Fibroblast of lung (primary cell): ENCODE results near the gene PDAP1. TPM values are rescaled to one million over a fixed set of nuclear protein-coding genes. Genes with fewer than 3 reads are reported as not detected.

ENCODE experiments used
- DNase-seq, 2 donors: peaks; one replicate each; pipeline versions ENCODE4 v3.0.0 to v3.0.0-alpha.2; 2010; ENCODE audit warnings: low read depth in 2 of 2
- H2AFZ ChIP-seq: 2 replicates; pipeline ENCODE4 v1.5.1; 2012; ENCODE audit warnings: low read length, control low read depth, inconsistent platforms
- H3K27ac ChIP-seq: 2 replicates; pipeline ENCODE4 v1.5.1; 2011; ENCODE audit warnings: low read length, control low read depth; ENCODE audit not compliant: insufficient read depth
- H3K27me3 ChIP-seq: 2 replicates; pipeline ENCODE4 v1.5.1; 2011; ENCODE audit warnings: mild to moderate bottlenecking, low read length; ENCODE audit not compliant: control insufficient read depth, insufficient read depth
- H3K36me3 ChIP-seq: 2 replicates; pipeline ENCODE4 v1.5.1; 2011; ENCODE audit warnings: low read length; ENCODE audit not compliant: control insufficient read depth, insufficient read depth
- H3K4me1 ChIP-seq: 2 replicates; pipeline ENCODE4 v1.5.1; 2011; ENCODE audit warnings: low read length; ENCODE audit not compliant: control insufficient read depth, insufficient read depth; ENCODE audit errors: extremely low read depth
- H3K4me2 ChIP-seq: 2 replicates; pipeline ENCODE4 v1.5.1; 2011; ENCODE audit warnings: low read length, control low read depth; ENCODE audit not compliant: insufficient read depth; ENCODE audit errors: extremely low read depth
- H3K4me3 ChIP-seq, 4 experiments: fragments of 200-600 bp in 1 of 4; sonication (generic) in 1 of 4; replicated peaks in 1 of 4; 2 replicates each; pipeline ENCODE4 v1.5.1; 2011 to 2016; ENCODE audit warnings: low read length in 4 of 4, low read depth in 3 of 4, mild to moderate bottlenecking in 3 of 4, control low read depth in 2 of 4, inconsistent platforms in 1 of 4, mixed read lengths in 1 of 4; ENCODE audit not compliant: insufficient read depth in 1 of 4; ENCODE audit errors: control extremely low read depth in 1 of 4
- H3K79me2 ChIP-seq: 2 replicates; pipeline ENCODE4 v1.5.1; 2012; ENCODE audit warnings: mild to moderate bottlenecking, low read length, inconsistent platforms; ENCODE audit not compliant: control insufficient read depth, insufficient read depth
- H3K9ac ChIP-seq: 2 replicates; pipeline ENCODE4 v1.5.1; 2011; ENCODE audit warnings: mild to moderate bottlenecking, low read length, control low read depth; ENCODE audit not compliant: insufficient read depth
- H3K9me3 ChIP-seq: 2 replicates; pipeline ENCODE4 v1.5.1; 2012; ENCODE audit warnings: low read depth, low read length; ENCODE audit not compliant: control insufficient read depth, insufficient read depth
- H4K20me1 ChIP-seq: 2 replicates; pipeline ENCODE4 v1.5.1; 2011; ENCODE audit warnings: low read length; ENCODE audit not compliant: control insufficient read depth, insufficient read depth; ENCODE audit errors: extremely low read depth
- CTCF ChIP-seq, 2 donors: IDR thresholded peaks in 1 of 2; conservative IDR thresholded peaks in 1 of 2; 1 replicate in 1 of 2; 2 replicates in 1 of 2; pipeline ENCODE4 v1.5.1; 2011 to 2012; ENCODE audit warnings: low read length in 2 of 2, control low read depth in 1 of 2, inconsistent platforms in 1 of 2, low read depth in 1 of 2, mild to moderate bottlenecking in 1 of 2
- EZH2 ChIP-seq: IDR thresholded peaks from 2 replicates; pipeline ENCODE4 v1.5.1; 2012; ENCODE audit warnings: low read length, control low read depth, mild to moderate bottlenecking; ENCODE audit errors: missing control alignments
- polyA plus RNA-seq, 2 donors: library from polyadenylated mRNA; depleted of rRNA in 1 of 2; stranded (reverse) in 1 of 2; unstranded in 1 of 2; fragments of >200 nt; gene quantifications; 2 replicates each; pipeline ENCODE4 v1.2.1, GENCODE V29; 2011 to 2012; ENCODE audit warnings: missing spikeins in 1 of 2
- total RNA-seq: library from RNA; depleted of rRNA; stranded (reverse); fragments of >200 nt; gene quantifications from 2 replicates; pipeline ENCODE4 v1.2.1, GENCODE V29; 2014

PDAP1 gene
- total and polyA plus RNA-seq, 2 donors (not counting 1 experiment from before 2014, with no cell fraction given) = 29.6 to 105 TPM

- Histone ChIP-seq H3K4me3 (no peak overlapping the region), H3K4me1 (peaks cover 11% of the 10 kb centered on the region), H2AFZ (no peak overlapping the region), H3K27ac (no peak overlapping the region), H3K9me3 (no peaks in the 10 kb centered on the region), H3K36me3 (peaks cover 20% of the 10 kb centered on the region), H3K9ac (no peak overlapping the region), H3K79me2 (peaks cover 51% of the 10 kb centered on the region), H4K20me1 (no peaks in the 10 kb centered on the region), H3K27me3 (no peaks in the 10 kb centered on the region), H3K4me2 (no peak overlapping the region)
- DNase-seq = no peak
- TF ChIP-seq CTCF (conservative IDR thresholded peaks at IDR 0.05 in 1 of 2, IDR thresholded peaks at IDR 0.05 in 1 of 2; ENCODE audit: low read depth in 1 of 2, low read length in 2 of 2) (no peak), EZH2 (no peak)
These were observed 5.5 kb downstream of the PDAP1 start for GRCh38 chr7:99402854-99403253.

GRCh38 chr7:99399597-99399996, 8.8 kb downstream of the PDAP1 start:
- H2AFZ ChIP-seq = no peak overlapping the region
- no peaks in the 10 kb centered on the region for H3K27me3 ChIP-seq
- H3K4me1 ChIP-seq = peaks cover 3% of the 10 kb centered on the region
- H3K4me3 ChIP-seq = no peak overlapping the region
- peaks cover 22% of the 10 kb centered on the region for H3K79me2 ChIP-seq
- H4K20me1 ChIP-seq = no peaks in the 10 kb centered on the region
- H3K36me3 ChIP-seq = peaks cover 30% of the 10 kb centered on the region
- no peak overlapping the region for H3K27ac ChIP-seq
- H3K4me2 ChIP-seq = no peak overlapping the region
- TF ChIP-seq EZH2 (no peak), CTCF (conservative IDR thresholded peaks at IDR 0.05 in 1 of 2, IDR thresholded peaks at IDR 0.05 in 1 of 2; ENCODE audit: low read depth in 1 of 2, low read length in 2 of 2) (no peak)
- DNase-seq = no peak
- H3K9ac ChIP-seq = no peak overlapping the region
- H3K9me3 ChIP-seq = no peaks in the 10 kb centered on the region

- H3K9ac ChIP-seq = no peak overlapping the region
- H3K27me3 ChIP-seq = no peaks in the 10 kb centered on the region
- no peak for DNase-seq
- TF ChIP-seq EZH2 (no peak), CTCF (conservative IDR thresholded peaks at IDR 0.05 in 1 of 2, IDR thresholded peaks at IDR 0.05 in 1 of 2; ENCODE audit: low read depth in 1 of 2, low read length in 2 of 2) (no peak)
- no peak overlapping the region for H2AFZ ChIP-seq
- no peak overlapping the region for H3K27ac ChIP-seq
- H3K9me3 ChIP-seq = no peaks in the 10 kb centered on the region
- H3K79me2 ChIP-seq = peaks cover 16% of the 10 kb centered on the region
- H3K4me1 ChIP-seq = no peaks in the 10 kb centered on the region
- H3K4me2 ChIP-seq = no peak overlapping the region
- no peak overlapping the region for H3K4me3 ChIP-seq
- no peaks in the 10 kb centered on the region for H4K20me1 ChIP-seq
- H3K36me3 ChIP-seq = peaks cover 31% of the 10 kb centered on the region
These were observed 9.4 kb downstream of the PDAP1 start for GRCh38 chr7:99398891-99399445.
